ENCODE results near the gene LAMC2.

Gene LAMC2

GRCh38 chr1:183143576-183144315 lies 42.3 kb upstream of the LAMC2 start:
- Histone ChIP-seq H3K4me2 (ENCODE audit: low read depth, low read length) (no peak overlapping the region), H3K9me2 (replicated peaks; ENCODE audit: insufficient read depth, low read length) (no peaks in the 10 kb centered on the region), H3F3A (ENCODE audit: insufficient read depth, low read length) (no peaks in the 10 kb centered on the region), H3K27ac (ENCODE audit: low read length) (no peak overlapping the region), H3K4me1 (ENCODE audit: low read length) (no peaks in the 10 kb centered on the region), H4K20me1 (ENCODE audit: insufficient read depth, low read length) (no peaks in the 10 kb centered on the region), H3K79me2 (ENCODE audit: low read length) (no peaks in the 10 kb centered on the region), H3K4me3 (ENCODE audit: low read length) (no peak overlapping the region), H2AFZ (ENCODE audit: low read length) (no peak overlapping the region), H3K27me3 (replicated peaks; ENCODE audit: insufficient read depth, low read length) (no peaks in the 10 kb centered on the region), H3K9ac (ENCODE audit: low read length) (no peak overlapping the region), H3K36me3 (replicated peaks; ENCODE audit: insufficient read depth, low read length) (no peaks in the 10 kb centered on the region), H3K9me3 (replicated peaks; ENCODE audit: insufficient read depth, low read length) (no peaks in the 10 kb centered on the region)
- no peak for DNase-seq
- TF ChIP-seq EZH2phosphoT487 (IDR thresholded peaks at IDR 0.05; ENCODE audit: low read length) (no peak), EZH2 (optimal IDR thresholded peaks at IDR 0.05; ENCODE audit: low read depth, low read length) (no peak), CTCF (IDR thresholded peaks at IDR 0.05; ENCODE audit: low read length) (no peak)

GRCh38 chr1:183144752-183145151 lies 41.3 kb upstream of the LAMC2 start:
- Histone ChIP-seq H2AFZ (ENCODE audit: low read length) (no peak overlapping the region), H3K9ac (ENCODE audit: low read length) (no peak overlapping the region), H3K4me1 (ENCODE audit: low read length) (no peaks in the 10 kb centered on the region), H3K9me2 (replicated peaks; ENCODE audit: insufficient read depth, low read length) (no peaks in the 10 kb centered on the region), H3K79me2 (ENCODE audit: low read length) (no peaks in the 10 kb centered on the region), H3K9me3 (replicated peaks; ENCODE audit: insufficient read depth, low read length) (no peaks in the 10 kb centered on the region), H3K27me3 (replicated peaks; ENCODE audit: insufficient read depth, low read length) (no peaks in the 10 kb centered on the region), H3K4me3 (ENCODE audit: low read length) (no peak overlapping the region), H3F3A (ENCODE audit: insufficient read depth, low read length) (no peaks in the 10 kb centered on the region), H3K4me2 (ENCODE audit: low read depth, low read length) (no peak overlapping the region), H3K36me3 (replicated peaks; ENCODE audit: insufficient read depth, low read length) (no peaks in the 10 kb centered on the region), H3K27ac (ENCODE audit: low read length) (no peak overlapping the region), H4K20me1 (ENCODE audit: insufficient read depth, low read length) (no peaks in the 10 kb centered on the region)
- no peak for TF ChIP-seq EZH2phosphoT487 (IDR thresholded peaks at IDR 0.05; ENCODE audit: low read length)
- TF ChIP-seq EZH2 (optimal IDR thresholded peaks at IDR 0.05; ENCODE audit: low read depth, low read length) = no peak
- TF ChIP-seq CTCF (IDR thresholded peaks at IDR 0.05; ENCODE audit: low read length) = no peak
- DNase-seq = no peak

- no peak overlapping the region for H3K27ac ChIP-seq (ENCODE audit: low read length)
- no peaks in the 10 kb centered on the region for H4K20me1 ChIP-seq (ENCODE audit: insufficient read depth, low read length)
- H3K9me3 ChIP-seq (replicated peaks; ENCODE audit: insufficient read depth, low read length) = no peaks in the 10 kb centered on the region
- no peak overlapping the region for H3K4me2 ChIP-seq (ENCODE audit: low read depth, low read length)
- H3K36me3 ChIP-seq (replicated peaks; ENCODE audit: insufficient read depth, low read length) = no peaks in the 10 kb centered on the region
- no peaks in the 10 kb centered on the region for H3K27me3 ChIP-seq (replicated peaks; ENCODE audit: insufficient read depth, low read length)
- H3K4me1 ChIP-seq (ENCODE audit: low read length) = no peaks in the 10 kb centered on the region
- H3K79me2 ChIP-seq (ENCODE audit: low read length) = no peaks in the 10 kb centered on the region
- no peak overlapping the region for H2AFZ ChIP-seq (ENCODE audit: low read length)
- DNase-seq = no peak
- no peak for TF ChIP-seq EZH2phosphoT487 (IDR thresholded peaks at IDR 0.05; ENCODE audit: low read length)
- no peak overlapping the region for H3K9ac ChIP-seq (ENCODE audit: low read length)
- no peaks in the 10 kb centered on the region for H3K9me2 ChIP-seq (replicated peaks; ENCODE audit: insufficient read depth, low read length)
- no peaks in the 10 kb centered on the region for H3F3A ChIP-seq (ENCODE audit: insufficient read depth, low read length)
- H3K4me3 ChIP-seq (ENCODE audit: low read length) = no peak overlapping the region
Measured at GRCh38 chr1:183147735-183148134, 38.3 kb upstream of the LAMC2 start.

GRCh38 chr1:183148599-183148998 lies 37.5 kb upstream of the LAMC2 start:
- DNase-seq = no peak
- Histone ChIP-seq H2AFZ (ENCODE audit: low read length) (no peak overlapping the region), H3K4me2 (ENCODE audit: low read depth, low read length) (no peak overlapping the region), H3K9me2 (replicated peaks; ENCODE audit: insufficient read depth, low read length) (no peaks in the 10 kb centered on the region), H3K36me3 (replicated peaks; ENCODE audit: insufficient read depth, low read length) (no peaks in the 10 kb centered on the region), H4K20me1 (ENCODE audit: insufficient read depth, low read length) (no peaks in the 10 kb centered on the region), H3F3A (ENCODE audit: insufficient read depth, low read length) (no peaks in the 10 kb centered on the region), H3K4me1 (ENCODE audit: low read length) (no peaks in the 10 kb centered on the region), H3K9ac (ENCODE audit: low read length) (no peak overlapping the region), H3K9me3 (replicated peaks; ENCODE audit: insufficient read depth, low read length) (no peaks in the 10 kb centered on the region), H3K79me2 (ENCODE audit: low read length) (no peaks in the 10 kb centered on the region), H3K27me3 (replicated peaks; ENCODE audit: insufficient read depth, low read length) (no peaks in the 10 kb centered on the region), H3K4me3 (ENCODE audit: low read length) (no peak overlapping the region), H3K27ac (ENCODE audit: low read length) (no peak overlapping the region)
- TF ChIP-seq EZH2 (optimal IDR thresholded peaks at IDR 0.05; ENCODE audit: low read depth, low read length) (no peak), CTCF (IDR thresholded peaks at IDR 0.05; ENCODE audit: low read length) (no peak), EZH2phosphoT487 (IDR thresholded peaks at IDR 0.05; ENCODE audit: low read length) (no peak)

Measured in MM.1S (cell line).